Lower leg skin (tissue), 4 donors: ENCODE data around the gene WBP11. TPM values are rescaled to one million over a fixed set of nuclear protein-coding genes. Genes with fewer than 3 reads are reported as not detected.

Experiments
- DNase-seq, 2 donors: peaks; one replicate each; pipeline ENCODE4 v3.0.0-alpha.2; 2019; ENCODE audit warnings: low spot score in 2 of 2
- H3K4me3 ChIP-seq: fragments of 200-600 bp; sonication (generic); 2 replicates; pipeline ENCODE4 v1.5.1; 2017; ENCODE audit warnings: mild to moderate bottlenecking, low read depth; ENCODE audit not compliant: poor library complexity, severe bottlenecking
- POLR2A ChIP-seq, 2 donors: fragments of 450-650 bp; IDR thresholded peaks; one replicate each; pipeline ENCODE4 v1.6.1; 2016 to 2017; ENCODE audit warnings: antibody characterized with exemption in 2 of 2, mild to moderate bottlenecking in 1 of 2, moderate library complexity in 1 of 2
- WGBS, 2 donors: methylation state at CpG; one replicate each; pipeline ENCODE4 v1.1.5; 2018; 5-methylcytosine and 5-hydroxymethylcytosine counted together
- intact Hi-C: fragments of 100-400 bp; cut with DNase I; formaldehyde crosslinking; loops from one replicate; pipeline ENCODE4 v1.15.0; 2023; ENCODE audit warnings: low total_unique reads
- total RNA-seq, 4 donors: library from RNA; depleted of rRNA; stranded (reverse); fragments of >200 nt; gene quantifications; one replicate each; pipeline ENCODE4 v1.1.0, GENCODE V29; 2016
- TF ChIP-seq, protein P1 (sequence below), 3 donors: fragments of 450-650 bp; IDR thresholded peaks; one replicate each; pipeline ENCODE4 v1.5.1; 2016; ENCODE audit warnings: antibody characterized with exemption in 3 of 3, mild to moderate bottlenecking in 3 of 3, moderate library complexity in 2 of 3

WBP11 gene
- total RNA-seq, 4 donors from 2014 or later: 12.1 to 23.2 (median 21.0) TPM

DNA sequence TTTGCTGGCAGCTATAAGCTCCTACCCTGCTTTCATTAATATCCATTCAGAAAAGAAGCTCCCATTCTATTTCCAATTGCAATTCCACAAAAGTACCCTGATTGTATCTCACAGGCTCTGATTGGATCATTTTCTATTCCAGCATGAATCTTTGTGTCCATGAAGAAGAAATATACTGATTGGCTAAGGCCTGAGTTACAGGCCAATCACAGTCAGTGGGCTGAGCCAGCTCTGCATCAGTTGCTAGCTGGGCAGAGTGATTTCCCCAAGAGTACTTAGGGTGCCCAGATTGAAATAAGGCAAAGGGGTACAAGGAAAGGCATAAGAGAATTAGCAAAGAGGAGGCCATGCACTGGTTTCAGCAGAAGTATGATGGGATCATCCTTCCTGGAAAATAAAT is 25.6 kb upstream of the WBP11 start:
- DNase-seq: no peak
- TF ChIP-seq POLR2A (IDR thresholded peaks at IDR 0.05): no peak
- TF ChIP-seq, protein P1, sequence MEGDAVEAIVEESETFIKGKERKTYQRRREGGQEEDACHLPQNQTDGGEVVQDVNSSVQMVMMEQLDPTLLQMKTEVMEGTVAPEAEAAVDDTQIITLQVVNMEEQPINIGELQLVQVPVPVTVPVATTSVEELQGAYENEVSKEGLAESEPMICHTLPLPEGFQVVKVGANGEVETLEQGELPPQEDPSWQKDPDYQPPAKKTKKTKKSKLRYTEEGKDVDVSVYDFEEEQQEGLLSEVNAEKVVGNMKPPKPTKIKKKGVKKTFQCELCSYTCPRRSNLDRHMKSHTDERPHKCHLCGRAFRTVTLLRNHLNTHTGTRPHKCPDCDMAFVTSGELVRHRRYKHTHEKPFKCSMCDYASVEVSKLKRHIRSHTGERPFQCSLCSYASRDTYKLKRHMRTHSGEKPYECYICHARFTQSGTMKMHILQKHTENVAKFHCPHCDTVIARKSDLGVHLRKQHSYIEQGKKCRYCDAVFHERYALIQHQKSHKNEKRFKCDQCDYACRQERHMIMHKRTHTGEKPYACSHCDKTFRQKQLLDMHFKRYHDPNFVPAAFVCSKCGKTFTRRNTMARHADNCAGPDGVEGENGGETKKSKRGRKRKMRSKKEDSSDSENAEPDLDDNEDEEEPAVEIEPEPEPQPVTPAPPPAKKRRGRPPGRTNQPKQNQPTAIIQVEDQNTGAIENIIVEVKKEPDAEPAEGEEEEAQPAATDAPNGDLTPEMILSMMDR (IDR thresholded peaks at IDR 0.05): no peak
- intact Hi-C loops: no loop called here
- no peak overlapping the region for H3K4me3 ChIP-seq

DNA sequence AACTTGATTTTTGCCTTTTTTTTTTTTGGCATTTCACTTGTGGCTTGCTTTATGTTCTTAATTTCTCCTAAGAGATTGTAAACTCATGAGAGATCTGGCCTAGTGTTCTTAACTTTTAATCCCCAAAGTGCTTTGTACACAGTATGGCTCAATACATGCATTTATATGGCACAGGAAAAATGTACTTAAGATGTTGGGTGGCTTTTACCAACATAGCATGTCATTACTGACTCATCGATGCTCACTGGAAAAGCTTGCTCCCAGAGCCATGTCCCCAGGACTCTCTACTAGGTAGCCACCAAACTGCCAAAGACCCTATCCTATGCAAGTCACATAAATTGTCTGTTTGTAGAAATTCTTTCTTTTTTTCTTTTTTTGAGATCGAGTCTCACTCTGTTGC is 23.8 kb upstream of the WBP11 start:
- 88 to 94% methylated on average over 2 of the region's 2 CpGs for WGBS, 2 donors
- intact Hi-C loops: no loop called here
- no peak for DNase-seq
- TF ChIP-seq, protein P1 (IDR thresholded peaks at IDR 0.05): no peak
- TF ChIP-seq POLR2A (IDR thresholded peaks at IDR 0.05): no peak
- no peak overlapping the region for H3K4me3 ChIP-seq

DNA sequence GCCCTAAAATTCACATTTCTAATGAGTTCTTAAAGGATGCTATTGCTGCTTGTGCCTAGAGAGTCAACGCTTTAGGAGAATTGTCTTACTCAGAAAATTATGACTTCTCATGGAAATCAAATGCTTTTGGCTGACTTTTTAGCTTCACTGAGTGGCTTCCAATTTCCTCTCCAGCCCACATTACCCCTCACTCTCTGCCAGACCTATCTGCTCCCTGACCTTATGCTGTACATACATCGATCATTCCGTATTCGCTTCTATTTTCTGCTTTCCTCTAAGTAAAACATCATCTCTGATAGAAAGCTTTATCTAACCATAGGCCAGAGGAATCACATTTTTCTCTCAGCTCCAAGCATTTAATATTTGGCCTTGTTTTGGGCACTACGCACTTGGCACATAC is 23.2 kb upstream of the WBP11 start:
- intact Hi-C loops: no loop called here
- TF ChIP-seq, protein P1 (IDR thresholded peaks at IDR 0.05): no peak
- no peak for TF ChIP-seq POLR2A (IDR thresholded peaks at IDR 0.05)
- WGBS, 2 donors: 80 to 83% methylated on average over 5 of the region's 5 CpGs
- no peak overlapping the region for H3K4me3 ChIP-seq
- no peak for DNase-seq

DNA sequence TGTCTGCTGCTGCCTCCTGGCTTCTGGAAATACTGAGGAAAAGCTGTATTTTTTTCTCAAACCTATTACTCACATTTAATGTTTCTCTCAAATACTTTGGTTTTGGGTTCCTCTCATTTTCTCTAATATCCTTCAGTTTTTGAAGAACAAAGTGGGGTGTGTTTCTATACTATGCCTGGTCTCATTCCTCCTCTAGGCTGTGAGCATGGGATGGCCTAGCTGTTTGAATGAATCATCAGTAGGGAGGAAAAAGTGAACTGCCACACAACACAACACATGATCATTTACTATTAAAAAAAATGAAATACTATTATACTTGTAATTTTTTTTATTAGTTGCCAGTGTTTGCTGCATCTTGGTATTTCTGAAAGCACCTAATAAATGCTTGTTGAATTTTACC is 22.0 kb upstream of the WBP11 start:
- no peak overlapping the region for H3K4me3 ChIP-seq
- intact Hi-C loops: no loop called here
- no peak for DNase-seq
- TF ChIP-seq POLR2A (IDR thresholded peaks at IDR 0.05): no peak
- TF ChIP-seq, protein P1 (IDR thresholded peaks at IDR 0.05): no peak

DNA sequence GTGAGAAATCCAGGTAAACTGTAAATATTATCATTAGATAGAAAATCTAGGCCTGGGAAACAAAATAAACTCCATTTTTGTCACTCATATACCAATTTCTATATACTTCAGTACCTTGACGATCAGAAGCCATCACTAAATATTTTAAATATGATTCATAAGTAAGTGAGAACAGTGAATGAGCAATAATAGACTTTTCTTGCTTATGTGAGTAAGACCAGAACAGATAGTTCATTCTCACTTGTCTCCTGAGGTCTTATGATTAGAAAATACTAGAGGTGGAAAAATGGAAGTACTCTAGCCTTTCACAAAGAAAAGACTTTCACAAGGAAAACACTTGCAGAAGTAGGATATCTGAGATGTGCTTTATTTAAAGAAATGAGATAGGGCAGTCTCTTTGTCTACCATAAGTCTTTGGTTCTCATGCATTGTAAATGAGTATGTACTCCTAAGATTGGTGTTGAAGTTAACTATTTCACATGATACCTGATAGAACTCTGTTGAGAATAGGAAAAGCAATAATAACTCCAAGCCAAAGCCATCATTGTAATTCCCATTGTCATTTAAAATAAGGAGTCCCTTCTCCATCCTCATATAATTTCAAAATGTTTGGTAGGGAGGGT is 20.8 kb upstream of the WBP11 start:
- WGBS, 2 donors: 72 to 83% methylated on average over 1 of the region's 1 CpG
- H3K4me3 ChIP-seq: no peak overlapping the region
- TF ChIP-seq, protein P1 (IDR thresholded peaks at IDR 0.05): no peak
- no peak for TF ChIP-seq POLR2A (IDR thresholded peaks at IDR 0.05)
- intact Hi-C loops: no loop called here
- DNase-seq: no peak

DNA sequence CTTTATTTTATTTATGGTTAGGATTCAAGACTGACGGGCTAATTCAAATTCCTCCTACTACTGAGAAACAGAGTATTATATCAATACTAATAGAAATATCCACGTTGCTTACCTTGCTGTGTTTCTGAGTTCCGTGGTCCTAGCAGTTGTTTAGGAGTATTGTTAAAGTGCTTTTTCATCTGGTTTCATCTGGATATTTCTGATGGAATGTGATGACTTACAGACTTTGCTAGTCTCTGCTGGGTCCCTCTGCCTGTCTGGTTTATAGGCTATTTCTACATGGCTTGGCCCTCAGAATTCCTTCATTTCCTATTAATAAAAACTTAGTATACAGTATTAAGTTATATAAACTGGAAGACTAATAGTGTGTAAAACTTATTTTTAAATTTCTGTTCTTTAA is 10.7 kb upstream of the WBP11 start, which contains the start of gene SMCO3:
Gene SMCO3 (minus strand): TSS at position 169 of the 400 bp plus-strand sequence. CDS start 7,502 bp downstream, outside the sequence.
- intact Hi-C loops: no loop called here
- DNase-seq: no peak
- 68% methylated on average over 3 of the region's 3 CpGs for WGBS, 2 donors
- no peak for TF ChIP-seq POLR2A (IDR thresholded peaks at IDR 0.05)
- TF ChIP-seq, protein P1 (IDR thresholded peaks at IDR 0.05): no peak
- no peak within 1 kb of the TSS for H3K4me3 ChIP-seq
